Stimulated activated CD4-positive, alpha-beta T cell treated with anti-CD3 and anti-CD28 coated beads, TNF-alpha, amount 100 ng/mL, for 48 hours (primary cell): ENCODE results near the gene AKIP1.
A peak's percentile ranks its signal among the peaks of the same experiment; 100 is the strongest.
"Not testable (repeated sequence)": the region's sequence is repeated elsewhere in the genome, so short reads cannot be mapped to it uniquely, and the experiment has no call there.

Source experiments
- DNase-seq, 3 donors: peaks; one replicate each; pipeline ENCODE4 v3.0.0-alpha.2; 2020; ENCODE audit warnings: low read depth in 3 of 3

AKIP1 gene

GRCh38 chr11:8911029-8911823 lies at the start of gene AKIP1:
TSS of gene AKIP1 (plus strand) at chr11:8911189. CDS start at chr11:8911450, 261 bp downstream.
- peak; percentile 75 to 83 (median 80) for DNase-seq

- no peak for DNase-seq
Measured at GRCh38 chr11:8863838-8864237, 47.2 kb upstream of the AKIP1 start.

GRCh38 chr11:8865304-8865703 lies 45.7 kb upstream of the AKIP1 start:
- DNase-seq = no peak

- DNase-seq = no peak
Measured at GRCh38 chr11:8867035-8867434, 44.0 kb upstream of the AKIP1 start.

- DNase-seq = no peak
Measured at GRCh38 chr11:8867931-8868631, 42.9 kb upstream of the AKIP1 start.

GRCh38 chr11:8870411-8871170 lies 40.4 kb upstream of the AKIP1 start:
- no peak for DNase-seq

- DNase-seq = no peak
Measured at GRCh38 chr11:8871171-8871775, 39.7 kb upstream of the AKIP1 start.

- no peak for DNase-seq
Measured at GRCh38 chr11:8871962-8872361, 39.0 kb upstream of the AKIP1 start.

- no peak for DNase-seq
Measured at GRCh38 chr11:8873741-8874405, 37.1 kb upstream of the AKIP1 start.

GRCh38 chr11:8878771-8879170 lies 32.2 kb upstream of the AKIP1 start:
- DNase-seq = no peak

GRCh38 chr11:8881585-8881984 lies 29.4 kb upstream of the AKIP1 start:
- not testable (repeated sequence) for DNase-seq

GRCh38 chr11:8886322-8886721 lies 24.7 kb upstream of the AKIP1 start:
- DNase-seq = no peak

GRCh38 chr11:8891185-8891584 lies 19.8 kb upstream of the AKIP1 start:
- not testable (repeated sequence) for DNase-seq

GRCh38 chr11:8899119-8899753 lies 11.8 kb upstream of the AKIP1 start:
- no peak for DNase-seq

- DNase-seq = no peak
Measured at GRCh38 chr11:8905528-8906165, 5.3 kb upstream of the AKIP1 start.

- no peak for DNase-seq
Measured at GRCh38 chr11:8907116-8907515, 3.9 kb upstream of the AKIP1 start.

GRCh38 chr11:8908099-8908498 lies 2.9 kb upstream of the AKIP1 start:
- DNase-seq = no peak

GRCh38 chr11:8910649-8911026 lies 351 bp upstream of the AKIP1 start:
- no peak for DNase-seq

- peak in 1 of 3 donors; percentile 20 for DNase-seq
Measured at GRCh38 chr11:8913961-8914660, 3.1 kb downstream of the AKIP1 start.

GRCh38 chr11:8914661-8915018 lies 3.7 kb downstream of the AKIP1 start:
- DNase-seq = no peak
